ENCODE measurements around the gene PNPLA5.

PNPLA5 gene

DNA sequence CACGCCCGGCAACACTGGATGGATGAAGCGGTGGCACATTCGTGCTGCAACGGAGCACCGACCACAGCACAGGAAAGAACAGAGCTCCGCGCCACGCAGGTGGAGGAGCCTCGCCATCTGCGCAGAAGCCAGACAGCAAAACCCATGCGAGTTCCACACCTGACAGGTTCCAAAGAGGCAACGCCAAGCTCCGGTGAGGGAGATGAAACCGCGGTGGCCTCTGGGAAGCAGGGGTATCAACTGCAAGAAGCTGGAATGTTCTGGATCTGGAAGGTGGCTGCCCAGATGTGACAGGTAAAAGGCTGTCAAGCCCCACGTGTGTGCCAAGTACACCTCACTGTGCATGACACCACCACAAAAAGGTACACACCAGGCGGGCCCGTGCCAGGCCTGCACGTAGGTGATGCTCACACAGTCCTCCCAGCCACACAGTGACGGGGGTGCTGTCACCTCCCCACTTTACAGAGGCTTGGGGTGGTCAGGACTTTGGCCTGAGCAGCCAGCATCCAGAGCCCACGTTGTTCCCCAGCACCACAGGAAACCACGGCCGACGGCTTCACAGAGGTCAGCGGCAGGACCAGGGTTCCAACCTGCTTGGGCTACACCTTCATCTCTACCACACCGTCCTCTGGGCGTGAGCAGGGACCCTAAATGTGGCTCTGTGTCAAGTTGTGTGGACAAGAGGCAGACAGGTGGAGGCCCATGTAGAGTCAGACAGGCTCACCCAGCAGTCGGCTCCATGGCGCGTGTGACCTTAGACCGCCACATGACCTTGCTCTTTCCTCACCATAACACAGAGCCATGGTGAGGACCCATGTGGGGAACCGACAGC, 60.0 kb downstream of the PNPLA5 start (continued):
- TF ChIP-seq ZFP30 (CRISPR knock-in tag; IDR thresholded peaks at IDR 0.05) = no peak
- TF ChIP-seq BACH2 (CRISPR knock-in tag; IDR thresholded peaks at IDR 0.05; ENCODE audit: borderline replicate concordance) = no peak
- TF ChIP-seq ZNF70 (CRISPR knock-in tag; IDR thresholded peaks at IDR 0.05) = no peak
- TF ChIP-seq, protein P1, sequence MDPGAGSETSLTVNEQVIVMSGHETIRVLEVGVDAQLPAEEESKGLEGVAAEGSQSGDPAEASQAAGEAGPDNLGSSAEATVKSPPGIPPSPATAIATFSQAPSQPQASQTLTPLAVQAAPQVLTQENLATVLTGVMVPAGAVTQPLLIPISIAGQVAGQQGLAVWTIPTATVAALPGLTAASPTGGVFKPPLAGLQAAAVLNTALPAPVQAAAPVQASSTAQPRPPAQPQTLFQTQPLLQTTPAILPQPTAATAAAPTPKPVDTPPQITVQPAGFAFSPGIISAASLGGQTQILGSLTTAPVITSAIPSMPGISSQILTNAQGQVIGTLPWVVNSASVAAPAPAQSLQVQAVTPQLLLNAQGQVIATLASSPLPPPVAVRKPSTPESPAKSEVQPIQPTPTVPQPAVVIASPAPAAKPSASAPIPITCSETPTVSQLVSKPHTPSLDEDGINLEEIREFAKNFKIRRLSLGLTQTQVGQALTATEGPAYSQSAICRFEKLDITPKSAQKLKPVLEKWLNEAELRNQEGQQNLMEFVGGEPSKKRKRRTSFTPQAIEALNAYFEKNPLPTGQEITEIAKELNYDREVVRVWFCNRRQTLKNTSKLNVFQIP (CRISPR knock-in tag; IDR thresholded peaks at IDR 0.05; ENCODE audit: borderline replicate concordance, low read depth) = no peak
- TF ChIP-seq, protein P2, sequence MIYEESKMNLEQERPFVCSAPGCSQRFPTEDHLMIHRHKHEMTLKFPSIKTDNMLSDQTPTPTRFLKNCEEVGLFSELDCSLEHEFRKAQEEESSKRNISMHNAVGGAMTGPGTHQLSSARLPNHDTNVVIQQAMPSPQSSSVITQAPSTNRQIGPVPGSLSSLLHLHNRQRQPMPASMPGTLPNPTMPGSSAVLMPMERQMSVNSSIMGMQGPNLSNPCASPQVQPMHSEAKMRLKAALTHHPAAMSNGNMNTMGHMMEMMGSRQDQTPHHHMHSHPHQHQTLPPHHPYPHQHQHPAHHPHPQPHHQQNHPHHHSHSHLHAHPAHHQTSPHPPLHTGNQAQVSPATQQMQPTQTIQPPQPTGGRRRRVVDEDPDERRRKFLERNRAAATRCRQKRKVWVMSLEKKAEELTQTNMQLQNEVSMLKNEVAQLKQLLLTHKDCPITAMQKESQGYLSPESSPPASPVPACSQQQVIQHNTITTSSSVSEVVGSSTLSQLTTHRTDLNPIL (CRISPR knock-in tag; IDR thresholded peaks at IDR 0.05; ENCODE audit: low read depth) = no peak

DNA sequence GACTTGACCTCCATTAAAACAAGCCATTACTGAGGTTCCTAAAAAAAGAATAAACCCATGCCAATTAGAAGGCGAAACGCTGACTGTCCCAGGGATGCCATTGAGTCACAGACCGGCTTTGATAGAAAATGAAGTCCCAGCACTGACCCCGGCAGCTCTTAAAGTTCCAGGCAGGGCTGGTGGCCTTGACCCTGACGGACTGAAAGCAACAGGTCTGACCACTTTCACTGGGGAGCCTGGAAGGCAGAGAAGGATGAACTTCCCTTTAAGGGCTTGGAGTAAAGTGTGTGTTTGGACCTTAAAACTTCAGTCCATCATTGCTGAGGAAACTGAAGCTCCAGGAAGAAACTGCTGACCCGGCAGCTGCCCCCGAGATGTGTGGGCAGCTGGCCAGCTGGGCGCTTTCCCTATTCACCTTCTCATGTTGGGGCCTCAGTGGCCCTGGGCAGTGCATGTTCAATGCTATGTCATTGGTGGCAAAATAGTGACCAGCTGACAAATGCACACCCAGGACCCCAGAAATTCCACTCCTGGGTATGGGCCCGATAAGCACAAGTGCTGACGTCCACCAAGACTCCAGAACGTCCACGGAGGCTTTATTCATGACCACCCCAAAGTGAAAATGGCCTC, 60.8 kb downstream of the PNPLA5 start:
- no peak for ATAC-seq

DNA sequence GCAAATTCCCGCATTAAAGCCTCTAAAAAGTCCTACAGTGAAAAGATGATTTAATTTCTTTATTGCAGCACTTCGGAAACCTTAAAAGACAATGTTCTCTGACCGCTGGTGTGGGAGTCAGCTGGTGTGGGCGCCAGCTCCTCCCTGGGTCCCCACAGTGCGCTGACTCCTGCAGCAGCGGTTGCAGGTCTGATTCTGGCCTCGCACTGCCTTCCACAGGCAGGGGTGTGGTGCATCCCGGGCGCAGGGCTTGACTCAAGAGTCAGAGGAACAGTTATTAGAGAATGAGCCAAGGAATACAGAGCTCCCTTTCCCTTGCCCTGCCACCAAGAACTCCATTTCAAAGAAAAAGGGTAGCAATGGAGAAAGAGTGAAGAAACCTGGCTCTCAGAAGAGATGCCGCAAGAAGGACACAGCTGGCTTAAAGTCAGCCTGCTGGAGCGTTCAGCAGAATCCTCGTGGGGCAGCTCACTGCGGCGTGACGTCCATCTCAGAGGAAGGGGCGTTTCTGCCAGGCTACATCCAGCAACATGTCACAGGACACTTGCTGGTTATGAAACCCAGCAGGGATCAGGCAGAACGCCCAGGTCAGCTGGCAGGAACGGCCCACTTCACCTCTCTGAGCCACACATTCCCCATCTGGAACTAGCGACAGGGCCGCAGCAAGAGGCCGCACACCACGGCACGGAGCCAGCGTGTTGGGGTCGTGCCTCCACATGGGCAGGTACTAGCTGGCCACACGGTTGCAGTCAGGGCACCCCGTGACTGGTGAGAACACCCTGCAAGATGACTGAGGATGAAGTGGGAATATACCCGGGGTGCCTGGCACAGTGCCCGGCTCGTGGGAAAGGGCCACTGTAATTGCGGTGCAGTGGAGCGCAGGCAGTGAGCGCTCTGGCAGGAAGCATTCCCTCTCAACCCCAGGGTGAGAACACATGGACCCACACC, 61.6 kb downstream of the PNPLA5 start:
- peak; percentile 37 for ATAC-seq
- no peak for TF ChIP-seq TCF4 (CRISPR knock-in tag; IDR thresholded peaks at IDR 0.05; ENCODE audit: borderline replicate concordance)

More for the DNA sequence above, 60.8 kb downstream of the PNPLA5 start:
- TF ChIP-seq ZNF70 (CRISPR knock-in tag; IDR thresholded peaks at IDR 0.05) (no peak), OSR1 (CRISPR knock-in tag; IDR thresholded peaks at IDR 0.05) (no peak), ZNF565 (CRISPR knock-in tag; conservative IDR thresholded peaks at IDR 0.05; ENCODE audit: low read depth) (no peak), CSRNP3 (CRISPR knock-in tag; IDR thresholded peaks at IDR 0.05) (no peak), BACH2 (CRISPR knock-in tag; IDR thresholded peaks at IDR 0.05; ENCODE audit: borderline replicate concordance) (no peak), TSHZ2 (CRISPR knock-in tag; IDR thresholded peaks at IDR 0.05) (no peak)
- TF ChIP-seq, protein P2 (CRISPR knock-in tag; IDR thresholded peaks at IDR 0.05; ENCODE audit: low read depth) = no peak

Measured in SK-N-SH treated with all-trans-retinoic acid at 6 μM for 48 hours (cell line).